NCI-H526 treated with DMSO at 0.1 percent for 48 hours (cell line): ENCODE measurements around the gene OPRM1.
"Not testable (repeated sequence)": the region's sequence is repeated elsewhere in the genome, so short reads cannot be mapped to it uniquely, and the experiment has no call there.

Experiments
- DNase-seq: peaks from one replicate; lab custom pipeline; 2025; lab: John Stamatoyannopoulos, UW

OPRM1 gene

GRCh38 chr6:154154389-154154967 is 115.4 kb downstream of the OPRM1 start:
- peak; percentile 33 for DNase-seq

- peak; percentile 10 for DNase-seq
Measured at GRCh38 chr6:154156135-154156896, 117.3 kb downstream of the OPRM1 start.

- DNase-seq, result no peak
Measured at GRCh38 chr6:154157082-154157481, 118.0 kb downstream of the OPRM1 start.

- DNase-seq, result no peak
Measured at GRCh38 chr6:154157706-154158105, 118.7 kb downstream of the OPRM1 start.

GRCh38 chr6:154159126-154159525 is 120.1 kb downstream of the OPRM1 start:
- DNase-seq, result no peak

- DNase-seq, result no peak
Measured at GRCh38 chr6:154161689-154162088, 122.6 kb downstream of the OPRM1 start.

- DNase-seq, result no peak
Measured at GRCh38 chr6:154164397-154164796, 125.4 kb downstream of the OPRM1 start.

GRCh38 chr6:154165478-154165877 is 126.4 kb downstream of the OPRM1 start:
- no peak for DNase-seq

GRCh38 chr6:154166140-154166539 is 127.1 kb downstream of the OPRM1 start:
- no peak for DNase-seq

- DNase-seq, result no peak
Measured at GRCh38 chr6:154167126-154167525, 128.1 kb downstream of the OPRM1 start.

GRCh38 chr6:154169193-154169847 is 130.3 kb downstream of the OPRM1 start:
- no peak for DNase-seq

- DNase-seq, result no peak
Measured at GRCh38 chr6:154170106-154170505, 131.1 kb downstream of the OPRM1 start.

GRCh38 chr6:154172393-154172792 is 133.4 kb downstream of the OPRM1 start:
- not testable (repeated sequence) for DNase-seq

GRCh38 chr6:154179434-154179833 is 140.4 kb downstream of the OPRM1 start:
- no peak for DNase-seq

- no peak for DNase-seq
Measured at GRCh38 chr6:154187203-154187602, 148.2 kb downstream of the OPRM1 start.

GRCh38 chr6:154187714-154188113 is 148.7 kb downstream of the OPRM1 start:
- DNase-seq, result no peak

GRCh38 chr6:154196333-154196885 is 157.4 kb downstream of the OPRM1 start:
- DNase-seq, result no peak

GRCh38 chr6:154197196-154197860 is 158.3 kb downstream of the OPRM1 start:
- DNase-seq, result no peak

- DNase-seq, result not testable (repeated sequence)
Measured at GRCh38 chr6:154201688-154202087, 162.6 kb downstream of the OPRM1 start.

GRCh38 chr6:154202339-154202738 is 163.3 kb downstream of the OPRM1 start:
- DNase-seq, result no peak

GRCh38 chr6:154202958-154203357 is 163.9 kb downstream of the OPRM1 start:
- no peak for DNase-seq

GRCh38 chr6:154206141-154206540 is 167.1 kb downstream of the OPRM1 start:
- no peak for DNase-seq
